NCI-H1048 (cell line): ENCODE measurements around the gene FBF1.

Source experiments
- DNase-seq: peaks from one replicate; lab custom pipeline; 2025; lab: John Stamatoyannopoulos, UW

Gene FBF1

DNA sequence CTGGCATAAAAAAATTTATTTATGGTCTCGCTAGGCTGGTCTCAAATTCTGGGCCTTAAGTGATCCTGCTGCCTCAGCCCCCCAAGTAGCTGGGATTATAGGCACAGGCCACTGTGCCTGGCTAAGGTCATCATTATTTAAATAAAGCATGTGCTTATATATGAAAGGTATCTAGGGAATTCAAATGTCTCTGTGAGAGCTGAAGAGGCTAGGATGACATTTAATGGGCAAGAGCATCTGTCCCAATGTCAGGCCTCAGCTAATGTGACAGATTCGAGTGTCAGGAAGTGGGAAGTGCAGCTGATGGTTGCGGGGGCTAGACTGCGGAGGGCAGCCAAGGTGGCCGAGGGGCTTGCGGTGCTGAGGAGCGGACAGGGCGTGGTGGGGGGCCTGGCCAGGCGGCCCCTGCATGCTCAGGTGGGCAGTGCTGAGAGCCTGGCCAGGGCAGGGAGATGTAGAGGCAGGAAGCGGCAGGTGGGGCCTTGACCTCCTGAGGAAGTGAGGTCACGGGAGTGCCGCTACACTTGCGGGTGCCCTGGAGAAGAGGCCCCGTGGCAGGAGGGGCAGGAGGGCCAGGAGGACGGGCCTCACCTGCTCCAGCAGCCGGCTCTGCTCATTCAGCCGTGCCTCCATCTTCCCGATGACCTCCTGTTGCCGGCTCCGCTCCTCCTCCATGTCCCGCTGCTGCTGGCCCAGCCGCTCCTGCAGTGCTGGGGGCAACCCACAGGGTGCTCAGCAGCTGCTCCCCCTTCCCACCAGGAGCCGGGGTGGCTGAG lies 23.5 kb downstream of the FBF1 start:
- DNase-seq = no peak

DNA sequence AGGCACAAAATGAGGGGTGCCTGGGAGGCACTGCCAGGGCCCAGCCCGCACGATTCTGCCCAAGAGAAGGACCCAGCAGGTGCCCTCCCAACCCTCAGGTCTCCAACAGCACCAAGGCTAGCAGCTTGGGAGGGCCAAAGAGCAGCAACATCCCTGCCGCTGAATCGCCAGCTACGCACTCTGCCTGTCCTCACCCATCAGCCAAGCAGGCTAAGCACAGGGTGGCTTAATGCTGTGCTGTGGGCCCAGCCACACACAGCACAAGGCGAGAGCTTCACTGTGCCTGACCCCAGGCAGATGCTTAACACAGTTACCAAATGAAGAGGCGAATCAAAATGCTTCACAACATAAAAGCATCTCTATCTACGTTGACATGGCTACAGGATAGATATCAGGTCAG lies 25.6 kb downstream of the FBF1 start:
- DNase-seq = no peak

GRCh38 chr17:75914643-75915267 lies 26.1 kb downstream of the FBF1 start:
- no peak for DNase-seq

- DNase-seq = no peak
These were observed 27.2 kb downstream of the FBF1 start for GRCh38 chr17:75913537-75914210.

DNA sequence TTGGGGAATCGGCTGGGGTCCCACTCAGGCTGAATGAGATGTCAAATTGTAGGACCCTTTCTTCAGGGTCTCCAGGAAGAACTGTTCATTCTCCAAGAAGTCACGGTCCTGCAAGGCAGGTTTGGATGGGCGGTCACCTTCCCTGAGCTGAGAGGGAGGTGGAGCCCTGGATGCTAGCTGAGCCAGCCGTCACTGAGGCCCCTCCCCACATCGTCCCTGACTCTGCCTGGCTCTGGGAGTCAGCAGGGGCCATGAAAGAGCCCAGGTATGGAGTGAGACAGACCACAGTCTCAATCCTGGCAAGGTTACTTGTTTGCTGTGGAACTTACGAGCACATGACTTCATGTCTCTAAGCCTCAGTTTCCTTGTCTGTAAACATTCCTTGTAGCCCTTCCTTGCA lies 30.1 kb downstream of the FBF1 start:
- DNase-seq = no peak

DNA sequence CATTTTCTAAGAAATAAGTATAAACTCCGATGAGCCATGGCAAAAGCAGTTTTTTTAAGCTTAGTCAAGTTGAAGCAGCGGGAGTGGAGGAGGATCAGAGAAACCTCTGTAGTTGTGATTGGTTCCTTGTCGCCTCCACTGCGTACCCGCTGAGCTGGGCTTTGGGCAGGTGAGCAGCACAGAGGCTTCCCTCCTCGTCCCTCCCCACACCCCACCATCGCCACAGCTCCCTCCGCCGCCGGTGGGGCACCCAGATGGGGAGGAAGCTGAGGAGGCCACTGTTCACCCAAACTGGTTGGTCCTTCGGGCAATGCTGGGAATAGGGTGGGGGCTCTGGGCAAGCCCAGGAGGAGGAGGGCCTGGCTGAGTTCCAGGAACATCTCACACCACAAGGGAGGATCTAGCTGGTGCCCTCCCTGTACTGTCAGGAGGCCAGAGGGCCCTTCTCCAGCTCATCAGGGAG lies 31.0 kb downstream of the FBF1 start:
- DNase-seq = no peak

GRCh38 chr17:75909051-75909811 lies 31.6 kb downstream of the FBF1 start:
- no peak for DNase-seq

GRCh38 chr17:75908201-75908600 lies 32.6 kb downstream of the FBF1 start:
- no peak for DNase-seq

GRCh38 chr17:75906143-75906884 lies 34.5 kb downstream of the FBF1 start:
- no peak for DNase-seq

- DNase-seq = peak; percentile 91
These were observed 35.9 kb downstream of the FBF1 start, which contains the start of gene MRPL38 for GRCh38 chr17:75904749-75905521. Gene MRPL38, minus strand, starts transcription at chr17:75904884. Its CDS starts 9 bp downstream, at chr17:75904875.

GRCh38 chr17:75902406-75902805 lies 38.4 kb downstream of the FBF1 start:
- no peak for DNase-seq

- DNase-seq = no peak
These were observed 39.1 kb downstream of the FBF1 start for GRCh38 chr17:75901727-75902126.

GRCh38 chr17:75900691-75901533 lies 39.9 kb downstream of the FBF1 start:
- no peak for DNase-seq

DNA sequence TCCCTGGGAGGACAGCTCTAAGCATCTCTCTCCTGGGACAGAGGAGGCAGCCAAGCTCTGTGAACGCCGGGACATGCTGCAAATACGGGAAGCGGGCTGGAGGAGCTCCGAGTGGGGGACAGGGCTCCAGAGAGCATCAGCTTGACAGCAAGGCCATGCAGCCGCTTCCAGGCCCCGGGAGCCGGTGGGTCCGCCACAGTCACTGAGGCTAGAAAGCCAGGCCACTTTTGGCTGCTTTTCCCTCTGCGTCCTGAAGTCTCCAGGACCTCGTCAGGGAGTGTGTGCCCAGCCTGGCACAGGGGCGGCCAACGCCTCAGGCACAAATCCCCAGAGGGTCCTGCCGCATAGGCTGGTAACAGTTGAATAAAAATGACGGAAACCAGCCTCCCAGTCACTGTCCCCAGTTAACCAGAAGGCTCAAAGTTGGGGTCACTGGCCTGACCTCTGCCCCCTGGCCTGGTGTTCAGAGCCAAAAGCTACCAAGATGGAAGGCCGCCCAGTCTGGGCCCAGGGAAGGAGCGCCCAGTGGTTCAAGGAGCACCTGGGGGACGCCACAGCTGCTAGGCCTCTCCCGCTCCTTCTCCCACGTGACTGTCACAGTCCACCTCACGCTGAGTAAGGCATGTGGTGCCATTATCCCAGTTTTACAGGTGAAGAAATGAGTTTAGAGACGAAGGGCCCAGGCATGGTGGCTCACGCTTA lies 40.9 kb downstream of the FBF1 start:
- no peak for DNase-seq

DNA sequence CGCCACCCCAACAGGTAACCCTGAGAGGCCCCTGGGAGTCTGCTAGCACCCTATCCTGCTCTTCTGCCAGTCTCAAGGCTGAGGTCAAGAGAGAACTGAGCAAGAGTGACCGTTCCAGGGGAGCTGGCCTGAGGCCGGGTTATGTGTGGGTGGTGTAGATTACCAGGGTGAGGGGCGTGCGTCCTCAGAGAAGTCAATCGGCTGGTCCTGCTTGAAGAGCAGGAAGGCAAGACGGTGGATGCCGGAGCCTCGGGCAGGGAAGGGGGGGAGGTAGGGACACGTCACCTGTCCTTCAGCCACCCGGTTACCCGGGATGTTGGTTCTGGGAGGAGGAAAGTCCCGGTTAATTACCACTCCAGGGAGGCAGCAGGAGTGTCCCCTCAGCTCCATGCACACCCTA lies 41.5 kb downstream of the FBF1 start:
- no peak for DNase-seq

DNA sequence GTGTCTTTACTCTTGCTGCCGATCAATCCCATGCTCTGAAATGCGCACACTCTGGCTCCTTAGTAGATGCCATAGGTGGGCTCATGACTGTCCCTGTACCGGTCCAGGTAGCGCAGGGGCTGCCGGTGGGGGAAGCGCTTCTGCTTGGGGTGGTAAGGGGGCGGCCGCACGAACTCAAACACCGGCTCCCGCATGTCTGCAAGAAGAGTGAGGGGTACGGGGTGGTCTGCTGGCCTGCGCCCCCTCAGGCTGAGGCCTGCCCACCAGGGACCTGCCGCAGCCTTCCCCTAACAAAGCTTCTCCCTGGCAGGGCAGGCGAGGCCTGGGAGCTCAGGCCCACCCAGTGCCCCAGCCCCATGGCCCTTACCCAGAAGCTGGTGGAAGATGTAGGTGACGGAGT lies 42.1 kb downstream of the FBF1 start:
- no peak for DNase-seq

- no peak for DNase-seq
These were observed 42.8 kb downstream of the FBF1 start for GRCh38 chr17:75898065-75898464.

DNA sequence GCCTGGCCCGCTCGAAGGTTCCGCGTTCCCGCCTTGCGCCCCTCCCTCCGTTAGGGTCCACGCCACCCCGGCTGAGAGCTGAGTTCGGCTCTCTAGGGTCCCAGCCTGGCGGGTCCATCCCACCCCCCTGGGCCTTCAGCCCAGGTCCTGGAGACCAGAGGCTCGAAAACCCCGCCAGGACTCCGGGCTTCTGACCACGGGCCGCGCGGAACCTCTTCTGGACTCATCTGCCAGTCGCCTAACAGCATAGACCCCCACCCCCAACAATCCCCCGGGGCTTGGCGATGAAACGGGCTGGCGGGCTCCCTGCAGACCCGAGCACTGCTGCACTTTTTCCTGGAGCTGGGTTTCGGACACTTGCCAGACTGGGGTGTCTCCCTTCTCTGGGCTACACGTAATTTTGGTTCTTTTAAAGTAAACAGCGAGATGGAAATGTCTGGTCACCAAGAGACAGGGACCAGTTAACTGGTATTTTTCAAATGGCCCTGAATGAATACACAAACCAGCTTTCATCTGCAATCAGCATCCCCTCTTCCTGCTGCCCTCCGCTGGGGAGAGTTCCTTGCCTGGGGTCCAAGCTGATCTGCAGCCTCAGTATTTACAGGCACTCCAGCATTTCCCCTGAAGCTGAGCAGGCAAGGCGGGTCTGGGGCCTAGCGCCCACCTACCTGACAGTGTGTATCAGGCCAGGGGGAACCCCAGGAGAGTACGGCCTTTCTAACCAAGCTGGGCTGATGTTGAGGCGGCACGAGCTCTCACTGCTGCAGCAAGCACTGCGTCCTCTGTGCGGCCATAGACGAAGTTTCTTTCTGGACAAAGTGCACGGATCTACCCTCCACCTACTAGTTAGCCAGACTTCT lies 43.5 kb downstream of the FBF1 start:
- DNase-seq = no peak
